HAP-1 (cell line): ENCODE measurements around the gene CHURC1.

Experiments
- DNase-seq, 2 experiments: peaks; one replicate each; pipeline ENCODE4 v3.0.0-alpha.2; 2016 to 2020; ENCODE audit warnings: low spot score in 2 of 2
- H3K27me3 ChIP-seq: fragments of 250-450 bp; sonication (Bioruptor Pico); 2 replicates; pipeline ENCODE4 v1.5.1; 2020; ENCODE audit warnings: low read depth, mild to moderate bottlenecking, moderate library complexity
- H3K36me3 ChIP-seq: fragments of 250-450 bp; sonication (Bioruptor Pico); replicated peaks from 2 replicates; pipeline ENCODE4 v1.5.1; 2020; ENCODE audit warnings: mild to moderate bottlenecking
- H3K4me1 ChIP-seq: fragments of 250-450 bp; sonication (Bioruptor Pico); 2 replicates; pipeline ENCODE4 v1.5.1; 2020; ENCODE audit warnings: mild to moderate bottlenecking
- H3K4me3 ChIP-seq: fragments of 250-450 bp; sonication (Bioruptor Pico); 2 replicates; pipeline ENCODE4 v1.5.1; 2020; ENCODE audit warnings: mild to moderate bottlenecking, moderate library complexity
- H3K9me3 ChIP-seq: fragments of 250-450 bp; sonication (Bioruptor Pico); 2 replicates; pipeline ENCODE4 v1.5.1; 2020; ENCODE audit warnings: mild to moderate bottlenecking, moderate library complexity
- in situ Hi-C: fragments of 300-500 bp; cut with MboI; formaldehyde crosslinking; loops from 3 replicates; pipeline ENCODE4 v1.14.3; 2020; ENCODE audit warnings: low sequenced_read_pairs, inconsistent platforms, mixed read lengths

Gene CHURC1

GRCh38 chr14:64914237-64915028 lies at the start of gene CHURC1:
TSS of gene CHURC1 (plus strand) at chr14:64914455. CDS start at chr14:64914496, 41 bp downstream.
- Histone ChIP-seq H3K4me3 (peak within 1 kb of the TSS; percentile 90), H3K36me3 (no peaks in the 10 kb centered on the region)
- in situ Hi-C loops = no loop called here

GRCh38 chr14:64865109-64865508 lies 49.1 kb upstream of the CHURC1 start:
- in situ Hi-C loops = no loop called here
- no peak overlapping the region for H3K4me3 ChIP-seq
- no peaks in the 10 kb centered on the region for H3K27me3 ChIP-seq
- no peaks in the 10 kb centered on the region for H3K36me3 ChIP-seq
- H3K4me1 ChIP-seq = 0 out of 2 replicates have a peak, but pooled peaks cover 2% of the 10 kb centered on the region
- DNase-seq = no peak
- H3K9me3 ChIP-seq = no peaks in the 10 kb centered on the region

More at GRCh38 chr14:64914237-64915028, at the start of gene CHURC1:
- H3K4me1 ChIP-seq = peaks cover 16% of the 10 kb centered on the region
- peak; percentile 88 to 100 for DNase-seq
- no peaks in the 10 kb centered on the region for H3K27me3 ChIP-seq
- no peaks in the 10 kb centered on the region for H3K9me3 ChIP-seq

- Histone ChIP-seq H3K9me3 (no peaks in the 10 kb centered on the region), H3K27me3 (no peaks in the 10 kb centered on the region; the same call in 1 of the 2 replicates), H3K36me3 (no peaks in the 10 kb centered on the region), H3K4me1 (no peaks in the 10 kb centered on the region), H3K4me3 (no peak overlapping the region)
- DNase-seq = no peak
- in situ Hi-C loops = no loop called here
Observed at GRCh38 chr14:64865992-64866391, 48.3 kb upstream of the CHURC1 start.

GRCh38 chr14:64867182-64867581 lies 47.1 kb upstream of the CHURC1 start:
- Histone ChIP-seq H3K9me3 (no peaks in the 10 kb centered on the region), H3K27me3 (no peaks in the 10 kb centered on the region; the same call in 1 of the 2 replicates), H3K36me3 (no peaks in the 10 kb centered on the region), H3K4me3 (no peak overlapping the region), H3K4me1 (no peaks in the 10 kb centered on the region)
- in situ Hi-C loops = no loop called here
- no peak for DNase-seq

- no peak for DNase-seq
- Histone ChIP-seq H3K36me3 (no peaks in the 10 kb centered on the region), H3K4me3 (no peak overlapping the region), H3K9me3 (no peaks in the 10 kb centered on the region), H3K4me1 (no peaks in the 10 kb centered on the region), H3K27me3 (no peaks in the 10 kb centered on the region; the same call in 1 of the 2 replicates)
- in situ Hi-C loops = no loop called here
Observed at GRCh38 chr14:64868379-64868778, 45.9 kb upstream of the CHURC1 start.

GRCh38 chr14:64868841-64869240 lies 45.4 kb upstream of the CHURC1 start:
- Histone ChIP-seq H3K4me1 (no peaks in the 10 kb centered on the region), H3K9me3 (no peaks in the 10 kb centered on the region), H3K27me3 (no peaks in the 10 kb centered on the region; the same call in 1 of the 2 replicates), H3K36me3 (no peaks in the 10 kb centered on the region), H3K4me3 (no peak overlapping the region)
- DNase-seq = no peak
- in situ Hi-C loops = no loop called here

- Histone ChIP-seq H3K9me3 (no peaks in the 10 kb centered on the region), H3K27me3 (no peaks in the 10 kb centered on the region; the same call in 1 of the 2 replicates), H3K4me3 (no peak overlapping the region), H3K36me3 (no peaks in the 10 kb centered on the region), H3K4me1 (peaks cover 8% of the 10 kb centered on the region)
- DNase-seq = no peak
- in situ Hi-C loops = no loop called here
Observed at GRCh38 chr14:64870160-64870559, 44.1 kb upstream of the CHURC1 start.

- Histone ChIP-seq H3K4me3 (no peak overlapping the region), H3K4me1 (peaks cover 8% of the 10 kb centered on the region), H3K9me3 (no peaks in the 10 kb centered on the region), H3K27me3 (no peaks in the 10 kb centered on the region; the same call in 1 of the 2 replicates), H3K36me3 (no peaks in the 10 kb centered on the region)
- in situ Hi-C loops = no loop called here
- no peak for DNase-seq
Observed at GRCh38 chr14:64871344-64871743, 42.9 kb upstream of the CHURC1 start.

- Histone ChIP-seq H3K4me3 (no peak overlapping the region), H3K9me3 (no peaks in the 10 kb centered on the region), H3K36me3 (no peaks in the 10 kb centered on the region), H3K27me3 (no peaks in the 10 kb centered on the region; the same call in 1 of the 2 replicates), H3K4me1 (peaks cover 8% of the 10 kb centered on the region)
- DNase-seq = no peak
- in situ Hi-C loops = no loop called here
Observed at GRCh38 chr14:64873506-64874219, 40.6 kb upstream of the CHURC1 start.

- no peaks in the 10 kb centered on the region; the same call in 1 of the 2 replicates for H3K27me3 ChIP-seq
- in situ Hi-C loops = loop anchor here (25.0 kb wide), 1 partner anchor 538 kb away; no protein-coding TSS in a partner anchor
Observed at GRCh38 chr14:64875350-64875749, 38.9 kb upstream of the CHURC1 start.

GRCh38 chr14:64877846-64878245 lies 36.4 kb upstream of the CHURC1 start:
- H3K9me3 ChIP-seq = no peaks in the 10 kb centered on the region
- no peak overlapping the region for H3K4me3 ChIP-seq
- H3K27me3 ChIP-seq = peaks cover 8% of the 10 kb centered on the region
- DNase-seq = no peak
- in situ Hi-C loops = loop anchor here (25.0 kb wide), 1 partner anchor 541 kb away; no protein-coding TSS in a partner anchor
- H3K36me3 ChIP-seq = no peaks in the 10 kb centered on the region
- H3K4me1 ChIP-seq = peaks cover 12% of the 10 kb centered on the region

More at GRCh38 chr14:64875350-64875749, 38.9 kb upstream of the CHURC1 start:
- Histone ChIP-seq H3K4me3 (no peak overlapping the region), H3K36me3 (no peaks in the 10 kb centered on the region), H3K4me1 (peaks cover 8% of the 10 kb centered on the region), H3K9me3 (no peaks in the 10 kb centered on the region)
- no peak for DNase-seq

- peak overlapping the region; percentile 57 for H3K4me3 ChIP-seq
Observed at GRCh38 chr14:64878837-64879634, 35.2 kb upstream of the CHURC1 start.

GRCh38 chr14:64879635-64880220 lies 34.5 kb upstream of the CHURC1 start, which contains the start of gene SPTB:
TSS of gene SPTB (minus strand) at chr14:64879907. CDS start at chr14:64823094, 56,813 bp downstream.
- Histone ChIP-seq H3K4me1 (peaks cover 7% of the 10 kb centered on the region; the same call in 1 of the 2 replicates), H3K4me3 (peak within 1 kb of the TSS; percentile 57), H3K9me3 (no peaks in the 10 kb centered on the region), H3K36me3 (no peaks in the 10 kb centered on the region), H3K27me3 (peaks cover 26% of the 10 kb centered on the region)
- in situ Hi-C loops = loop anchor here (25.0 kb wide), 1 partner anchor 542 kb away; no protein-coding TSS in a partner anchor
- DNase-seq = peak; percentile 50 to 86

More at GRCh38 chr14:64878837-64879634, 35.2 kb upstream of the CHURC1 start:
- DNase-seq = peak in 1 of 2 experiments; percentile 7
- in situ Hi-C loops = loop anchor here (25.0 kb wide), 1 partner anchor 542 kb away; no protein-coding TSS in a partner anchor
- Histone ChIP-seq H3K27me3 (peaks cover 20% of the 10 kb centered on the region), H3K36me3 (no peaks in the 10 kb centered on the region), H3K4me1 (peaks cover 12% of the 10 kb centered on the region), H3K9me3 (no peaks in the 10 kb centered on the region)
